HL-60/S4 (cell line): ENCODE results near the gene TNFAIP2.

Experiments
- in situ Hi-C: fragments of 300-500 bp; cut with MboI; formaldehyde crosslinking; loops from 2 replicates; pipeline ENCODE4 v1.14.3; 2022; ENCODE audit warnings: low sequenced_read_pairs

The TNFAIP2 gene

GRCh38 chr14:103093856-103094405, 29.3 kb upstream of the TNFAIP2 start:
- in situ Hi-C loops = loop anchor here (25.0 kb wide), 1 partner anchor 443 kb away; the partner anchor contains the start of gene TRMT61A

DNA sequence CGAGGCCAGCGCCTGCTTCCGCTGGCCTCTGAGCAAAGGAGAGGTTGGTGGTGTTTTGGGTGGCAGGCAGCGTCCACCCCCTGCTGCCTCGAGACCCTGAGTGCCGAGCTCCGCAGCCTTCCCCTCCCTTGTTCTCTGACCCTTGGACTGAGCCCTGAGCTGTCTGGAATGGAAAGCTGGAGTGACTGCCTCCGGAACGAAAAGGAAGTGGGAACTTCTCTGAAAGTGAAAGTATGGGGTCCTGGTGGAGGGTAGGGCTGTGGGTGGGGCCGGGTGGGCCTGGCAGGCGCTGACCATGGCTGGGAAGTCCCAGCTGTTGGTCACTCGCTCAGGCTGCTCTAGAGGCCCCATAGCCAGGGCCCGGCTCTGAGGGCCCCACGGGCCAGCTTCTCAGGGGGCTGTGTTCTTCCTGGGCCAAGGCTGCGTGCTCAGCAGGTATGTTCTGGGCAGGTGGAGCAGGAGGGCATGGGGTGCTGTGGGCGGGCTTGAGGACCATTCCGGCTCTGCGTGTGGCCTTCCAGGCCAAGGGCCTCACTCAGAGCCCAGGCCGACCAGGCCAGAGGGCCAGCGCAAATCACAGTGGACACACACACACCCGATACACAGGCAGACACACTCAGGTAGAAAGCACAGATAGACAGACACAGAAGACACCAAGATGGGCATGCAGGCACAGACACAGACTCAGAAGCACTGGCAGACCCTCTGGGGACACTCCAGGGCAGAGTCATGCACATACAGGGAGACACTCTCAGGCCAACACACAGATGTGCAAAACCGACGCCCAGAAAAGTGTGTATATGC, 28.7 kb upstream of the TNFAIP2 start, which contains the start of gene EXOC3L4:
EXOC3L4 (plus strand) TSS at position 320 of the 804 bp plus-strand sequence. CDS start 5,495 bp downstream, outside the sequence.
- in situ Hi-C loops = loop anchor here (25.0 kb wide), 1 partner anchor 443 kb away; the partner anchor contains the start of gene TRMT61A

DNA sequence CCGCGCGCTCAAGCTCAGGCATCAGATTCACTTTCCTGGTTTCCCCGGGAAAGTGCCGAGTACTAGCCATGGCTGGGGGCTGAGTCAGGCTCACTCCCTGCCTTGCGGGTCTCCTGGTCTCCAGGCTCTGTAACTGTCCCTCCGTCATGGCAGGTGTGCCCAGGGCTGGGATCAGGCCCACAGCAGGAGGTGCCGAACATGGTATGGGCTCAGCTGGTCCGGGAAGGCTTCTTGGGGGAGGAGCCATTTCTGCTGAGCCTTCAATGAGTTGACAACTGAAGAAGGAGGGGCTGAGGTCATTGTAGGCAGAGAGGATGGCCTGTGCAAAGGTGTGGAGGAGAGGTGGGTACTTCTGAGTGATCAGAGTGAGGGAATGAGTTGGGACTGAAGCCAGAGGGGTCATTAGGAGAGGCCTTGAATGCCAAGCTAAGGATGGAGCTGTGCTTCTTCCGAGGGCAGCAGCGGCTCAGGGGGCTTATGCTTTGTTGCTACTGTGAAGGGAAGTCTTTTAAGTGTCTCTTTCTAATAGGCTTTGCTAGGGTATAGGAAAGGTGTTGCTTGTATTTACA, 28.0 kb upstream of the TNFAIP2 start:
- in situ Hi-C loops = loop anchor here (25.0 kb wide), 1 partner anchor 442 kb away; the partner anchor contains the start of gene TRMT61A

DNA sequence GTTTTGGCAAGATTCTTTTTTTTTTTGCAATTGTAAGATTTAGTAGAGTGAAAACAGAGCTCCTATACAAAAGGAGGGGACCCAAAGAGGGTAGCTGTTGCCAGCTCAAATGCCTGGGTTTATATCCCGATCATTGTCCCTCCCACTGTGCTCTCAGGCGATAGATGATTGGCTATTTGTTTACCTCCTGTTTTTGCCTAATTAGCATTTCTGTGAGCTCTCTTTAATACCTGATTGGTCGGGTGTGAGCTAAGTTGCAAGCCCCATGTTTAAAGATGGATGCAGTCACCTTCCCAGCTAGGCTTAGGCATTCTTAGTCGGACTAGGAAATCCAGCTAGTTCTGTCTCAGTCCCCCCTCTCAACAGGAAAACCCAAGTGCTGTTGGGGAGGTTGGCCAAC, 26.9 kb upstream of the TNFAIP2 start:
- in situ Hi-C loops = loop anchor here (25.0 kb wide), 1 partner anchor 441 kb away; the partner anchor contains the start of gene TRMT61A

GRCh38 chr14:103097244-103097993, 25.8 kb upstream of the TNFAIP2 start:
- in situ Hi-C loops = loop anchor here (25.0 kb wide), 1 partner anchor 440 kb away; the partner anchor contains the start of gene TRMT61A

- in situ Hi-C loops = loop anchor here (25.0 kb wide), 1 partner anchor 439 kb away; the partner anchor contains the start of gene TRMT61A
Observed at GRCh38 chr14:103097994-103098957, 25.0 kb upstream of the TNFAIP2 start.

- in situ Hi-C loops = loop anchor here (25.0 kb wide), 1 partner anchor 438 kb away; the partner anchor contains the start of gene TRMT61A
Observed at GRCh38 chr14:103099081-103099732, 24.1 kb upstream of the TNFAIP2 start.

DNA sequence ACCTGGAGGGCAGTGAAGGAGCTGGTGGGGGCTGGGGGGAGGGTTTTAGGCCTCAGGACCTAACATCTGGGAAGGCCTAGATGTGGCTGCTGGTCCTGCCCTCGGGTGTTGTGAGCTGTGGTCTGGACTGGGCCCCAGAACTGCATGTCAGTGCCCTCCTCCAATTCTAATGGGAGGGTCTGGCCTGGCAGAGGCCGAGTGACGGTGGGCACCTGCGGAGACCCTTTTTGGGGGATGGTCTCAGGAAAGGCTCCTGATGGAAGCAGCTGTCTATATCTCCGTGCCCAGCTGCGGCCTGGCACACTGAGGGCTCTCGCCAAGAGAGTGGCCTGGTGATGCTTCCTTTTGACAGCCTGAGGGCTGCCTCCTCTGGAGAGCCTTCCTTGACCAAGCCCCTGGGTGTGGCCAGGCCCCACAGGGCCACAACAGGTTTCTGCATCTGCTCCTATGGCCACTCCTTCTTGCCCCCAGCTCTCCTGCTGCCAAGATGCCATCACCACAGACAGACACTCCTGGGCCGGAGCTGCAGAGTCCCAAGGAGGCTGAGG, 23.5 kb upstream of the TNFAIP2 start:
- in situ Hi-C loops = loop anchor here (25.0 kb wide), 1 partner anchor 437 kb away; the partner anchor contains the start of gene TRMT61A

DNA sequence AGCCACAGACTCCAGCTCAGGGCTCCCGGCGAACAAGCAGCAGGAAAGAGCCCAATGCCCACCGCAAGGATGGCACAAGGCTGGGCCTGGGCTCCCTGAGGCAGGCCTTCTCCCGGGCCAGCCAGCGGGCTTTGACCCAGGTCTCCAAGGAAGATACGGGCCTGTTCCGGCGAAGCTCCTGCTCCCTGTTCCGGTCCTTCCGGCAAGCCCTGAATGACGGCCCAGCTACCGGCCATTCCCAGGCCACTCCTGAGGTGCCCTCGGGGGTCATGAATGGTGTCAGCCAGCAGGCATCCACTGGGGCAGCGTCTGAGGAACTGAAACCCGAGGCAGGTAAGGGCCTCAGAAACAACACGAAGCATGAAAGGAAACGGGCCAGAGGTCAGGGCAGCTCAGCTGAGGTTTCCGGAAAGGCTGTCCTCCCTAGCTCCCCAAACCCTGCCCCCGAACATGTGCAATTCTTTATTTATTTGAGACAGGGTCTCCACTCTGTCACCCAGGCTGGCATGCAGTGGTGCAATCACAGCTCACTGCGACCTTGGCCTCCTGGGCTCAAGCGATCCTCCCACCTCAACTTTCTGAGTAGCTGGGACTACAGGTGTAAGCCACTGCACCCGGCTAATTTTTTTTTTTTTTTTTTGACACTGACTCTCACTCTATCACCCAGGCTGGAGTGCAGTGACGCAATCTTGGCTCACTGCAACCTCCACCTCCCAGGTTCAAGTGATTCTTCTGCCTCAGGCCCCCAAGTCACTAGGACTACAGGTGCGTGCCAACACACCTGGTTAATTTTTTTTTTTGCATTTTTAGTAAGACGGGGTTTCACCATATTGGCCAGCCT, 22.8 kb upstream of the TNFAIP2 start:
- in situ Hi-C loops = no loop called here

DNA sequence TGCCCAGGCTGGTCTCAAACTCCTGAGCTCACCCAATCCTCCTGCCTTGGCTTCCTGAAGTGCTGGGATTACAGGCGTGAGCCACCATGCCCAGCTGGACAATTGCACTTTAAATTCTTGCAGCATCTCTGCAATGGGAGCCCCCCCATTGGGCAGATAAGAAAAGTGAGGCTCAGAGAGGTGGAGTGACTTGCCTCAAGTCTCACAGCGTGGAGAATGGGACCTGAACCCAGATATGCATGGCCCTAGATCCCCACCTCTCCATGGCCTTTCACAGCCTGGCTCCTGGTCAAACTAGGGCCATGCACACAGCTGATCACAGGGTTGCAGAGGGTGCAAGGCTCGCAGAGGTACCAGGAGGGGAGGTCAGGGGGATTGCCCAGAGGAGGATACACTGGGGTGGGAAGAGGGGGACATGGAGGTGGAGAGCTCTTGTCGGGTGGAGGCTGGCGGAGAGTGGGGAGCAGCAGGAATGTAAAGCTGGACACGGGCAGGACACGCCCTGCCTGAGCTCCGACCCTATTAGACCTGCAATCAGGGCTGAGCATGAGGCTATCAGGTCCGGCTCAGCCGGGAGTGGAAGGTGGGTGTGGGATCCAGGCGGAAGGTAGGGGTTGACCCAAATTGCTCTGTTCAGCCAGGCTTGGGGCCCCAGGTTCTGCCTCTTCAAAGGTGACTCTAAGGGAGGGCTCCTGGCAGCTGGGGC, 21.9 kb upstream of the TNFAIP2 start:
- in situ Hi-C loops = no loop called here

GRCh38 chr14:103101963-103102688, 21.1 kb upstream of the TNFAIP2 start:
- in situ Hi-C loops = no loop called here

GRCh38 chr14:103102689-103103260, 20.5 kb upstream of the TNFAIP2 start:
- in situ Hi-C loops = no loop called here

GRCh38 chr14:103103461-103104388, 19.5 kb upstream of the TNFAIP2 start:
- in situ Hi-C loops = no loop called here

- in situ Hi-C loops = no loop called here
Observed at GRCh38 chr14:103104389-103104653, 18.9 kb upstream of the TNFAIP2 start.
